HG03521 (cell line): Measurements from ENCODE around the gene R3HDML.
"Not testable (repeated sequence)": the region's sequence is repeated elsewhere in the genome, so short reads cannot be mapped to it uniquely, and the experiment has no call there.

Source experiments
- ATAC-seq: cut with Tn5 transposase; IDR thresholded peaks from one replicate; pipeline ENCODE4 v1.9.1; 2021; ENCODE audit warnings: mild to moderate bottlenecking, moderate library complexity; ENCODE audit not compliant: unreplicated experiment

The R3HDML gene

GRCh38 chr20:44336725-44337380, at the start of gene R3HDML:
Gene R3HDML (plus strand): TSS chr20:44337043. CDS start chr20:44337158, 115 bp downstream.
- ATAC-seq = no peak

DNA sequence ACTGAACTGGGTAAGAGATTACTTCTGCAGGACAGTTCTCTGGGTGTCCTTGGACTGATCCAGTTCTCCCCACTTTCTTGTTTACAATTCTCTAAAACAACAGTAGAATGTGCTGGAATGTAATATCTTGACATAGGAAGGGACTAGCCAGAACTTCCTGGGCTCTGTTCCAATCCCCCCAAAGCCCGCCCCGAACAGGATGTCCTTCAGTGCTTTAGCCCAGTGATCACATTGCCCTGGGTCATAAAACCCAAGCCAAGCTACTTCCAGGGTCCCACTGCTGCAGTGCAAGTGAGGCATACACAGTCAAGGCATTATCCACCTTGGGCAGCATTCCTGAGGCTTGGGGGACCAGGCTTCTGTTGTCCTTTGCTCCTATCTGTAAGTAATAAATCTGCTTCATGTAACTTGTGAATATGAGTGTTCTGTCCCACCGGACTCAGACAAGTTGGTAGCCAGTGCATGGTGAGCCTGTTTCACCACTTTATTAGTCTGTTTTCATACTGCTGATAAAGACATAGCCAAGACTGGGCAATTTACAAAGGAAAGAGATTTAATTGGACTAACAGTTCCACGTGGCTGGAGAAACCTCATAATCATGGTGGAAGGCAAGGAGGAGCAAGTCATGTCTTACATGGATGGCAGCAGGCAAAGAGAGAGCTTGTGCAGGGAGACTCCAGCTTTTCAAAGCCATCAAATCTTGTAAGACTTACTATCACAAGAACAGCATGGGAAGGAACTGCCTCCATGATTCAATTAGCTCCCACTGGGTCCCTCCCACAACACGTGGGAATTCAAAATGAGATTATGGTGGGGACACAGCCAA, 49.4 kb upstream of the R3HDML start:
- ATAC-seq = no peak

- ATAC-seq = no peak
Observed at GRCh38 chr20:44288252-44288651, 48.6 kb upstream of the R3HDML start.

- no peak for ATAC-seq
Observed at GRCh38 chr20:44291754-44292153, 45.1 kb upstream of the R3HDML start.

GRCh38 chr20:44296011-44296410, 40.8 kb upstream of the R3HDML start:
- no peak for ATAC-seq

DNA sequence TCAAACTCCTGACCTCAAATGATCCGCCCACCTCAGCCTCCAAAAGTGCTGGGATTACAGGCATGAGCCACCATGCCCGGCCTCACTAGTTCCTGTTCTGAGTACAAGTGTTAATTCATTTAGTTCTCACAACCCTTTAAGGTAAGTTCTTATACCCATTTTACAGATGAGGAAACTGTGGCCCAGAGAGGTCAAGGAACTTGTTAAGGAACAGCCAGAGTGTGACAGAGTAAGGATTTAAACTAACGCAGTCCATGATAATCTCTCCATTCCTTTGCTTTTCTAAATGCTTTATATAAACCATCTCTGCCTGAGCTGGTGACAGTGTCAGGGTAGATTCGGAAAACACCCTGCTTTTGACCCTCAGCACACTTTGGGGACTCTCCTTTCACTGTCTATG, 39.1 kb upstream of the R3HDML start:
- ATAC-seq = no peak

DNA sequence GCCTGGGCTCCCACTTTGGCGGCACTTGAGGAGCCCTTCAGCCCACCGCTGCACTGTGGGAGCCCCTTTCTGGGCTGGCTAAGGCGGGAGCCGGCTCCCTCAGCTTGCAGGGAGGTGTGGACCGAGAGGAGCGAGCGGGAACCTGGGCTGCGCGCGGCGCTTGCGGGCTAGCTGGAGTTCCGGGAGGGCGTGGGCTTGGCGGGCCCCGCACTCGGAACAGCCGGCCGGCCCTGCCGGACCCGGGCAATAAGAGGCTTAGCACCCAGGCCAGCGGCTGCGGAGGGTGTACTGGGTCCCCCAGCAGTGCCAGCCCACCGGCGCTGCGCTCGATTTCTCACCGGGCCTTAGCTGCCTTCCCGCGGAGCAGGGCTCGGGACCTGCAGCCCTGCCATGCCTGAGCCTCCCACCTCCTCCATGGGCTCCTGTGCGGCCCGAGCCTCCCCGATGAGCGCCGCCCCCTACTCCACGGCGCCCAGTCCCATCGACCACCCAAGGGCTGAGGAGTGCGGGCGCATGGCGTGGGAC, 37.8 kb upstream of the R3HDML start:
- not testable (repeated sequence) for ATAC-seq

GRCh38 chr20:44301285-44301684, 35.6 kb upstream of the R3HDML start:
- ATAC-seq = no peak

DNA sequence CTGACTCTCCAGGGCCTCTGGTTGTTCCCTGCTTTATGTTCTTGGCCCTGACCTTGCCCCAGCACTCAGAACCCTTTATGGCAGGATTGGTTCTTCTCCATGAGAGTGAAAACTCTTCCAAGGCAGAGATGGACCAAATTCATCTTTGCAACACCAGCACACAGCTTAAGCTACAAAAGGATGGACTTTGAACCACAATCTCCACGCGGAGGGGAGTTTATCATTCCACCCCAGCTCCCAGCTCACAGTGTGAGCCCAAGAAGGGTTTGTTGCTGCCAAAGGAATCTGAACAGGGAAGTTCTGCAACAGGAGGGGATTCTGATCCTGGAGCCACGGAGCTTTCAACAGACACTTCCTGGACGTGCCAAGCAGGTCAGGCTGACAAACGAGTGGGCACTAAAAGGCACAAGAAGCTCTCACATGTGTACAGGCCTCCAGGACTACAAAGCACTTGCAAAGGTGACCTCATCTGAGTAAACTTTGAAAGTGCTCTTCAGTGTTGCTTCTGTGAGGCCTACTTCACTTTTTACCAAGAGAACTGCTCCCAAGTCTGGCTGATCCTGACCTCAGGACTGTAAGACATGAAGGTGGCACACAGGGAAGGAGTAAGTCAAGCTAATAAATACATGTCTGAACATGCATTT, 34.7 kb upstream of the R3HDML start:
- ATAC-seq = no peak

DNA sequence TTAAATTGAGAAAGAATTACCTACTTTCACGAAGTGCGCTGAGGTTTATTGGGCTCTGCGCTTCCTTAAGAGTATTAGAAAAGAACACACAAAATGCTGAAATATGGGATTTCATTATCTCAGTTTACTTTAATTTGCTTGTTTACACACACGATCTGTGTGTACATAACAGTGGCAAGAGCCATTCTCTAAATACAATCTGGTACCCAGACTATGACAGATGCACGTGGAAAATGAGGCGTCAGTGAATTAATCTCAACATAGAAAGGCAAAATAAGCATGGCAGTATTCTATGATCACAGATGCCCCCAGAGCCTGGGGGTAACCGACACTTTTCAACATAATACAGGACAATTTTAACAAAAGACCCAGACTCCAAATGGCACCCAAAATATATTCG, 34.1 kb upstream of the R3HDML start:
- ATAC-seq = no peak

DNA sequence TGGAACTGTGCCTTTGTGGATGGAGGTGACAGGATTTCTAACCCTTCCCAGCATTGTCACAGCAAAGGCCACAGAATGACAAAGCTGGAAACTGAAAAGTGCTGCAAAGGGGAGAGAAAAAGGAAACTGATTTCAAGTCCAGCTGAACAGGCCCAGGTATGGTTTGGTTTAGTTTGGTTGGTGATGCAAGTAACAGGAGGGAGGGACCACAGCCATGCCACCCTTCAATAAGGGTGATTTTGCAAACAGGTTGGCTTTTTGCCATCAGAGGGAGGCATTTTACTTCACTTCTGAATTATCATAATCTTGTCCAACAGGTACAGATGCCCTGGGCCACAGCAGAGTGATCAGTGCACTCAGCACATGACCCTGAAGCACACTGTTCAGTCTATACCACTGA, 32.5 kb upstream of the R3HDML start:
- no peak for ATAC-seq

- ATAC-seq = no peak
Observed at GRCh38 chr20:44306927-44307326, 29.9 kb upstream of the R3HDML start.

- ATAC-seq = peak; percentile 13
Observed at GRCh38 chr20:44309763-44310663, 26.8 kb upstream of the R3HDML start.

DNA sequence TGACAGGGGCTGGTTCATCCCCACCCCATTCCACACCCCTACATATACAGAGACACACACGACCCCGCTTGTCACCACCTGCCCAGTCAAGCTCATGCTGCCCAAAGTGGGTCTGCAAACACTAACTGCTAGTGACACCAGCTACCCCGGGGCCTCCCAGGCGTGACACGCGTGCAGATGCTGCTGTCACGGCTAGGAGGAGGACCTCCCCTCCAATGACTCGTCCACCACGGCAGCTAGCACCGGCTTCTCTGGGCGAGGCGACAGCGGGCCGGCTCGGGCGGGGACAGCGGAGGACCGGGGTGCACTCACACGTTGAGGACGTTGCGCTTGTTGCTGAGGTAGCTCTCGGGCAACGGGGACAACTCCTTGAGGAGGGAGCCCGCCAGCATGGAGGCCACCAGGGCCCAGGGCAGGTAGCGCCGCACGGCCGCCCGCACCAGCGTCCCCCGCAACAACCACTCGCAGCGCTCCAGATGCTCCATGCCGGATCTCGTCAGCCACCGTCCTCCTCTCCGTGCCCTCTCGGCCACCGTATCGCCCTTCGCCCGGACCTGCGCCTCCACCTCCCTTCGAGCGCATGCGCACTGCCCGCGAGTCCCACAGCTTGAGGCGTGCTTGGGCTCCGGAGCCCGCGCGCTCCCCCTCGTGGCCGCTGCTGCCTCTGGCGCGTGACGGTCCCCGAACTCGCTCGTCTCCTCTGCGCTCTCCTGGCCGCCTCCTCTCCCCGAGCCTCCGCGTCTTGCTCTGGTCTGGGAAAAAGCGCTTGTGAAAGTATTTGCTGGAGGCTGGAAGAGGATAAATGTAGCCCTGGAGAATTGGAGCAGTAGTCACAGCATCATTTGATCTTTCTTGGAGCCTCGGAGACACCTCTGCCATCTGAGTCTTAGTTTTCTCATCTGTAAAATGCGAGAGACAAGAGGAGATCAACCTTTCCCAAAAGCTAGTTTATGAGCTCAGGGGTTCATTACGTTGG, 25.9 kb upstream of the R3HDML start, which contains the start of gene FITM2:
Gene FITM2, minus strand, starts transcription at position 539 of the 976 bp plus-strand sequence. Its CDS starts 54 bp downstream, at position 485.
- ATAC-seq = peak; percentile 91

DNA sequence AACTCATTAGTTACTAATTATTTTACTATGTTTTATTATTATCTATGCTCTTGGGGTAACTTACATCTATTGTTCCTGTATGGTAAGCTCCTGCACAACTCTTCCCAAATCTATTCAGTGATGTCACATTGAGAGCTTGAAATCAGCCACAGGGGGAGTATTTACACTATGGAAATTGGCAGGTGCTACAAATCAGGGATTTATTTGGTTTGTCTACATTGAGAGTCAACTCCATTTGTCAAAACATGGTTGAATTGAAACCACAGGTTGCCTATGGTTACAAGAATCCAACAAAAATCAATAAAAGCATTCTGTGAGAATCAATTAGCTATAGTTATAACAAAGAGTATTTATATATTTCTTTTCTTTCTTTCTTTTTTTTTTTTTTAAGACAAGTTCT, 22.0 kb upstream of the R3HDML start:
- no peak for ATAC-seq

DNA sequence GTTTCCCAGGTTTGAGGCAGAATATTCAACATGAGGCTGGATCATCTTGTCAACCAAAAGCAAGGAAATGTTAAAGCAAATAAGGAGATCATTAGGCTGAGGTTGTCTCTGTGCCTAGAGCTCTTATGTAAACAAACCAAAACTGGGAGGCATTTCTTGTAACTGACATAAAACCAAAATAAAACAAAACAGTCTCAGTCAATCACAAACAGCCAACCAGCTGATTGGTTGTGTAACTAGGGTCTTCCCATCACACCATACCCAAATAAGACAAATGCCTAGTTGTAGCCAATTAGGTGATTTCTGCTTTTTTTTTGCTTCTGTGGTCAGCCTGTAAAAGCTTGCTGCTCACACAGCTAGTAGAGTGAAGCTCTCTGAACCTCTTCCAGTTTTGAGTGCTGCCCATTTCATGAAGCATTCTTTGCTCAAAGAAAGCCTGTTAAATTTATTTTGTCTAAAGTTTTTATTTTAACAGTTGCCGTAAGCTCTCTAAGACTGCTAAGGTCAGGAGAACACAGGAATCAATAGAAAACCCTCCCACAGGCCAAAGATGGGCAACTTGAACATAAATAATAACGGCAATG, 16.9 kb upstream of the R3HDML start:
- no peak for ATAC-seq

DNA sequence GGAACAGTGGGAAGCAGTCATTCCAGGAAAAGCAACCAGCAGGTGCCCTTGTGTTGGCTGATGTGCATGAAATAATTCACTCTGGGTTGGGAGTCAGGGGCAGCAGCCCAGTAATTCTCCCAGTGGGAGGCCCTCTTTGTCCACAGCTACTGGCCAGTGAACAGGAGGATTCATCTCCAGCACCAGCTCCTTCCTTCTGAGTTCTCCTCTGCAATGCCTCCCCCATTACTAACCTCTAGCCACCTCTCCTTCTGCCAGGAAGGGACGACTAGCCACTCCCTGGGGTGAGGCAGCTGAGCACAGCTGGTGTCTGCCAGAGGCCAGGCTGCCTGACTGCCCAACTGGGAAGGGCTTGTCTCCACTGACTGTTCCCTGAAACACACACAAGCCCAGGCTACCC, 12.5 kb upstream of the R3HDML start:
- no peak for ATAC-seq

- no peak for ATAC-seq
Observed at GRCh38 chr20:44326391-44327159, 10.3 kb upstream of the R3HDML start.
